K562 (cell line): ENCODE results near the gene DLX6. TPM values are rescaled to one million over a fixed set of nuclear protein-coding genes. Genes with fewer than 3 reads are reported as not detected.

ENCODE experiments used
- ATAC-seq: fragments of 200-7000 bp; cut with Tn5 transposase; 3 replicates; pipeline ENCODE4 v1.9.1; 2020; ENCODE audit warnings: moderate library complexity
- BruUV-seq: library from RNA; stranded (reverse); fragments of 400-500 nt; replicated peaks from 2 replicates; lab custom pipeline; 2021; lab: Mats Ljungman, UMichigan
- CTCF ChIA-PET: fragments of 300-600 bp; formaldehyde crosslinking; extraction: SDS; loops from one replicate; lab custom pipeline; 2021; ENCODE audit warnings: low intra/inter-chr PET ratio; lab: Yijun Ruan, JAX
- POLR2A ChIA-PET: fragments of 300-600, 350-650 bp; sonication (Branson Sonifier 250); formaldehyde crosslinking; extraction: SDS; loops from one replicate; lab custom pipeline; 2021; ENCODE audit warnings: antibody characterized with exemption, inconsistent platforms; lab: Yijun Ruan, JAX
- DNase-seq, 4 experiments: peaks; one replicate each; pipeline versions ENCODE4 v3.0.0 to v3.0.0-alpha.2; 2011 to 2018; ENCODE audit warnings: low spot score in 3 of 4, mixed read lengths in 3 of 4; ENCODE audit errors: extremely low read depth in 1 of 4
- FAIRE-seq: peaks from 2 replicates; lab custom pipeline; 2011; peaks lifted over from hg19 to GRCh38; lab: Jason Lieb, UNC
- H2AFZ ChIP-seq: 2 replicates; pipeline ENCODE4 v1.6.0; 2011; ENCODE audit warnings: low read depth, low read length, control low read depth, inconsistent platforms
- H3K27ac ChIP-seq: fragments of 200-600 bp; 3 replicates; pipeline ENCODE4 v1.8.0; 2011; ENCODE audit warnings: low read depth, mild to moderate bottlenecking, control low read depth, inconsistent platforms, low read length, moderate library complexity, mixed read lengths; ENCODE audit errors: extremely low read depth
- H3K27me3 ChIP-seq, 2 experiments: fragments of 300-600 bp in 1 of 2; 2 replicates in 1 of 2; 3 replicates in 1 of 2; pipeline versions ENCODE4 v1.6.0 to v1.8.0; 2011; ENCODE audit warnings: inconsistent platforms in 2 of 2, low read length in 2 of 2, mild to moderate bottlenecking in 1 of 2, mixed read lengths in 1 of 2, moderate library complexity in 1 of 2; ENCODE audit not compliant: control insufficient read depth in 2 of 2, insufficient read depth in 2 of 2
- H3K36me3 ChIP-seq: fragments of 300-600 bp; 3 replicates; pipeline ENCODE4 v1.8.0; 2011; ENCODE audit warnings: mild to moderate bottlenecking, low read length, inconsistent platforms; ENCODE audit not compliant: control insufficient read depth, insufficient read depth
- H3K4me1 ChIP-seq, 2 experiments: fragments of 200-600 bp in 1 of 2; replicated peaks in 1 of 2; 2 replicates in 1 of 2; 3 replicates in 1 of 2; pipeline versions ENCODE4 v1.5.1 to v1.8.0; 2011; ENCODE audit warnings: inconsistent platforms in 2 of 2, low read length in 2 of 2, mild to moderate bottlenecking in 1 of 2, mixed read lengths in 1 of 2, moderate library complexity in 1 of 2; ENCODE audit not compliant: control insufficient read depth in 2 of 2, insufficient read depth in 2 of 2
- H3K4me2 ChIP-seq: 2 replicates; pipeline ENCODE4 v1.6.1; 2011; ENCODE audit warnings: low read length, control low read depth, inconsistent platforms, mixed read lengths; ENCODE audit not compliant: insufficient read depth
- H3K4me3 ChIP-seq: fragments of 200-600 bp; sonication (generic), shearing (Covaris generic); 2 replicates; pipeline ENCODE4 v1.5.1; 2016; ENCODE audit warnings: control low read depth, inconsistent platforms
- H3K79me2 ChIP-seq: fragments of 200-600 bp; 3 replicates; pipeline ENCODE4 v1.8.0; 2011; ENCODE audit warnings: low read length, inconsistent platforms; ENCODE audit not compliant: control insufficient read depth, insufficient read depth
- H3K9ac ChIP-seq, 2 experiments: 2 replicates each; pipeline versions ENCODE4 v1.6.0 to v1.6.1; 2011; ENCODE audit warnings: low read depth in 2 of 2, low read length in 2 of 2, control low read depth in 1 of 2, inconsistent platforms in 1 of 2, mild to moderate bottlenecking in 1 of 2, mixed read lengths in 1 of 2; ENCODE audit not compliant: insufficient read depth in 1 of 2
- H3K9me1 ChIP-seq: one replicate; pipeline ENCODE4 v1.6.0; 2011; ENCODE audit warnings: inconsistent platforms, mild to moderate bottlenecking, low read length, moderate library complexity; ENCODE audit not compliant: control insufficient read depth, insufficient read depth
- H3K9me3 ChIP-seq: replicated peaks from 2 replicates; pipeline ENCODE4 v1.5.1; 2011; ENCODE audit warnings: low read depth, low read length, inconsistent platforms; ENCODE audit not compliant: control insufficient read depth, insufficient read depth
- H4K20me1 ChIP-seq: replicated peaks from 2 replicates; pipeline ENCODE4 v1.6.1; 2011; ENCODE audit warnings: low read length, inconsistent platforms, mixed read lengths; ENCODE audit not compliant: control insufficient read depth, insufficient read depth
- DDX20 ChIP-seq: fragments of 450-650 bp; IDR thresholded peaks from 2 replicates; pipeline ENCODE4 v1.6.1; 2016; ENCODE audit warnings: missing genetic modification characterization, low read depth, mild to moderate bottlenecking, missing compliant biosample characterization, moderate library complexity
- EZH2 ChIP-seq: IDR thresholded peaks from 2 replicates; pipeline ENCODE4 v1.6.1; 2012; ENCODE audit warnings: low read depth, mild to moderate bottlenecking, inconsistent platforms, low read length, borderline replicate concordance
- MXI1 ChIP-seq: IDR thresholded peaks from 2 replicates; pipeline ENCODE4 v1.6.1; 2011; ENCODE audit warnings: low read depth, mild to moderate bottlenecking, improper control_type of control experiment, low read length
- PTRF ChIP-seq: fragments of 450-650 bp; IDR thresholded peaks from 2 replicates; pipeline ENCODE4 v1.6.1; 2016; ENCODE audit warnings: mild to moderate bottlenecking, missing genetic modification characterization, missing compliant biosample characterization
- ZNF253 ChIP-seq: fragments of 250-450 bp; sonication (Bioruptor Pico); conservative IDR thresholded peaks from 2 replicates; pipeline ENCODE4 v1.6.1; 2021; ENCODE audit warnings: mild to moderate bottlenecking
- WGBS: fragments of 100-300 bp; shearing (Covaris generic); methylation state at CpG from one replicate; pipeline ENCODE4 v1.1.6; 2016; ENCODE audit warnings: low coverage, mixed read lengths; ENCODE audit not compliant: insufficient coverage; ENCODE audit errors: missing lambda C conversion rate; 5-methylcytosine and 5-hydroxymethylcytosine counted together
- in situ Hi-C: fragments of 300-500 bp; cut with MboI; formaldehyde crosslinking; loops from 4 replicates; pipeline ENCODE4 v1.15.0; 2018; ENCODE audit warnings: inconsistent platforms, mixed read lengths
- intact Hi-C: fragments of 100-400 bp; cut with micrococcal nuclease; formaldehyde crosslinking; loops from 2 replicates; pipeline ENCODE4 v1.14.2; 2022
- polyA plus RNA-seq, 8 experiments: library from polyadenylated mRNA; depleted of rRNA in 4 of 8; stranded (reverse) in 5 of 8; unstranded in 3 of 8; fragments of >200 nt; fragmentation: Nextera tagmentation in 2 of 8; fragmentation: Illumina TruSeq in 1 of 8; extraction: Ambion mirVana in 2 of 8; extraction: Trizol in 1 of 8; gene quantifications; 2 replicates each; pipeline versions ENCODE4 v1.2.1 to v1.2.3, GENCODE V29; 2011 to 2014; ENCODE audit warnings: inconsistent platforms in 1 of 8, missing spikeins in 1 of 8
- total RNA-seq, 7 experiments: library from RNA; depleted of rRNA in 6 of 7; stranded (reverse); fragments of >200 nt in 6 of 7; fragmentation: Illumina TruSeq in 2 of 7; extraction: Trizol in 2 of 7; gene quantifications; 2 replicates each; pipeline versions ENCODE4 v1.2.1 to v1.2.3, GENCODE V29; 2011 to 2021; ENCODE audit warnings: low replicate concordance in 1 of 7

DLX6 gene
- total and polyA plus RNA-seq, 9 of the 15 experiments (the other 6 are each of a cell fraction or from before 2014, with no cell fraction given): not detected

DNA sequence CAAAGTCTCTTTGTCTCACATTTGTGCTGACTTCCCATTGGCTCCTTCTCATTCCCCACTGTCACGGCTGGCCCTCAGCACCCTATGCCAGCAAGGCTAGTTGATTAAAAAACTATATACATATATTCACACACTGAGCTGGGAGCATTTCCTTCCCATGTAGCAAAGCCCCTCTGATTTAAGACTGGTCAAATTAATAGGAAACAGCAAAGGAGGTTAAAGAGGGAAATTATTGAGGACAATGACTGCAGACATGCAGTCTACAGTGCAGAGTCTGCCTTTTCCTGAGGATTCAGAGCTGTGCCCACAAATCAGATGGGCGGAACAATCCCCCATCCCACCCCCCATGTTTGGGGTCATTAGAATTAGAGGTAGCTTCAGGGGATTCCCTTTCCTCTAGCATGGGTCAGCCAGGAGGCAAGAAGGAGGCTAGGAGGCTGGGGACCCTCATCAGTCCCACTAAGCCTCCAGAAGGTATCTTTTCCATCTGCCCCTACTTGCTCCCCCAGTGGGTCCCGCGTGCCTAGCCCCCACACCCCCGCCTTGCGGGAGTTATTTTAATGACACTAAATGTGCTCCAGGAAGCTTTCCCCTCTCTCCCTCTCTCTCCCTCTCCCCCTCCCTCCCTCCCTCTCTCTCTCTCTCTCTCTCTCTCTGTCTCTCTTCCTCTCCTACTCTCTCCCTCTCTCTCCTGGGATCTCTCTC, 9.8 kb upstream of the DLX6 start:
- intact Hi-C loops: no loop called here
- ATAC-seq (no peak), FAIRE-seq (no peak), DNase-seq (no peak)
- H3K4me2 ChIP-seq: no peak overlapping the region
- BruUV-seq: no TSS peak
- in situ Hi-C loops: no loop called here
- CTCF ChIA-PET: no interaction called here
- H4K20me1 ChIP-seq: no peaks in the 10 kb centered on the region
- no peaks in the 10 kb centered on the region for H3K9me1 ChIP-seq
- H3K36me3 ChIP-seq: no peaks in the 10 kb centered on the region
- peaks cover 62 to 65% of the 10 kb centered on the region in 2 experiments for H3K27me3 ChIP-seq
- no peaks in the 10 kb centered on the region for H3K9me3 ChIP-seq
- H3K27ac ChIP-seq: no peak overlapping the region
- H3K4me3 ChIP-seq: no peak overlapping the region
- no peak overlapping the region for H3K9ac ChIP-seq
- H2AFZ ChIP-seq: no peak overlapping the region
- POLR2A ChIA-PET: no interaction called here
- WGBS: 0% methylated on average over 6 of the region's 6 CpGs
- TF ChIP-seq DDX20 (tag) (no peak), ZNF253 (CRISPR knock-in tag) (no peak), PTRF (tag) (no peak)
- peaks cover 0 to 3% of the 10 kb centered on the region in 2 experiments; a peak in 1 of 5 replicates for H3K4me1 ChIP-seq
- no peaks in the 10 kb centered on the region for H3K79me2 ChIP-seq

DNA sequence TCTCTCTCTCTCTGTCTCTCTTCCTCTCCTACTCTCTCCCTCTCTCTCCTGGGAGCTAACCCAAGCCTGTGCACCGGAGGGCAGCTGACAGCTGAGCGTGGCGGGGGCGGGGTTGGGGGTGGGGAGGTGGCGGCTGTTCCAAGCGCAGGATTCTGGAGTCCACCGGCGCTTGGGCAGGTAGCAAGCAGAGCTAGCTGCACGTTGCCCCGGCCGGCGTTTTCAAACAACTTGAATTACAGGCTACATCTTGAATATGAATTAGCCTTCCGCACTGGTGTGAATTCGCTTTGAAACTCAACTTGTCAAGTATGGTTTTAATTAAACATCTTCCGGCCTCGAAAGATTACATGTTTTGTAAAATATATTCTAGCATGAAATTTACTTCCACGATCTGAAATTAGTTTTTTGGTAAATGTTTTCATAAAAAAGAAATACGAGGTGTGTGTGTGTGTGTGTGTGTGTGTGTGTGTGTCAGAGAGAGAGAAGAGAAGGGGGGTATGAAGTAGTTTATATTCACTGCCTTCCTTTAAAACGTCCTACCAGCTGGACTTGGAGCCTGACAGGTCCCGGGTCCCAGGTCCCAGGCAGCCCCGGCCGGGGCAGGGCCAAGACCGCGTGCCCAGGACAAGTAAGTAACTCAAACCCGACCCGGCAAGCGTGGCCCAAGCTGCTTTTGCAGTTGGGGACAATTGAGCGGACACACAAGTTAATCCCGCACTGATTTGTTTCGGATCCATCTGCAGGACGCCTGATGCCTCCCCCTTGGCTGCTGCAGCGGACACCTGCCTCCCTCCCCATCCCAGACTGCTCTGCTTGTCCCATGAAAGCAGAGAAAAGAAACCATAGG, 9.0 kb upstream of the DLX6 start:
- TF ChIP-seq MXI1: no peak
- TF ChIP-seq EZH2: 0 out of 2 replicates have a peak, but pooled peaks have one; percentile 57
- WGBS: 3% methylated on average over 31 of the region's 32 CpGs
- Histone ChIP-seq H3K79me2 (no peaks in the 10 kb centered on the region), H4K20me1 (no peaks in the 10 kb centered on the region), H3K4me2 (no peak overlapping the region), H3K27me3 (peaks cover 65 to 69% of the 10 kb centered on the region in 2 experiments), H3K36me3 (no peaks in the 10 kb centered on the region), H3K4me1 (peaks cover 0 to 3% of the 10 kb centered on the region in 2 experiments; a peak in 1 of 5 replicates), H3K4me3 (no peak overlapping the region), H2AFZ (no peak overlapping the region), H3K9me1 (no peaks in the 10 kb centered on the region), H3K27ac (no peak overlapping the region), H3K9me3 (no peaks in the 10 kb centered on the region), H3K9ac (no peak overlapping the region)
- ChIA-PET CTCF (no interaction called here), POLR2A (no interaction called here)
- in situ Hi-C loops (no loop called here), intact Hi-C loops (no loop called here)
- no TSS peak for BruUV-seq
- FAIRE-seq (no peak), DNase-seq (no peak), ATAC-seq (no peak)
